IPS-18c (cell line): ENCODE results near the gene TTI1.

Experiments
- H3K4me3 ChIP-seq: 2 replicates; pipeline ENCODE4 v1.7.0; 2013; ENCODE audit warnings: low read depth, mild to moderate bottlenecking, low read length, moderate library complexity; ENCODE audit not compliant: insufficient read depth
- H3K9me3 ChIP-seq: one replicate; pipeline ENCODE4 v1.6.1; 2013; ENCODE audit warnings: mild to moderate bottlenecking, low read length, moderate library complexity; ENCODE audit not compliant: control insufficient read depth, insufficient read depth

TTI1 gene

DNA sequence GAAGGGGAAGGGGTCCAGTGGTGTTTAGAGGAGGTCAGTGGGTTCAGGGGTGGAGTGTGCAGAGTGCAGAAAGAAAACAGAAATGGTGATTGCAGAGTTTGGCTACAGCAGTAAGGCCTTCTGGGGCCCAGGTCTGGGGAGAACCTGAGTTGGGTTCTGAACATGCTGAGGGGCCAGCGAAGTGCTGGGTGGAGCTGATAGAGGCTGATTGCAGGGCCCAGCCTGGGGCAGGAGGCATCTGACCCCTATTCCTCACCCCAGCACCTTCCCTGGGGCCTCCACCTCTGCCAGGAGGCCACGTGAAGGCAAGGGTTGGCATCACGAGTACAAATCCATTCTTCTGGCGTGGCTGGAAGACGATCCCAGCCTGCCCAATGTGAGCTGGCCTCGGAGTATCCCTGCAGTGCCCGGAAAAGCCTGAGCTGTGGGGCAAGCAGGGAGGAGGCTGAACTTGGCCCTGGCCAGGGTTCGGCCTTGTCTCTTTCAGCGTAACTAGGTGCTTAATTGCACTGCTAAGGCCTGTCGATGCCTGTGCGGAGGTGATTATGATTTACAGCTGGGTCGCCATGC lies 95.0 kb downstream of the TTI1 start:
- Histone ChIP-seq H3K4me3 (no peak overlapping the region), H3K9me3 (no peaks in the 10 kb centered on the region)

GRCh38 chr20:37937686-37938085 lies 95.6 kb downstream of the TTI1 start:
- Histone ChIP-seq H3K4me3 (no peak overlapping the region), H3K9me3 (no peaks in the 10 kb centered on the region)

DNA sequence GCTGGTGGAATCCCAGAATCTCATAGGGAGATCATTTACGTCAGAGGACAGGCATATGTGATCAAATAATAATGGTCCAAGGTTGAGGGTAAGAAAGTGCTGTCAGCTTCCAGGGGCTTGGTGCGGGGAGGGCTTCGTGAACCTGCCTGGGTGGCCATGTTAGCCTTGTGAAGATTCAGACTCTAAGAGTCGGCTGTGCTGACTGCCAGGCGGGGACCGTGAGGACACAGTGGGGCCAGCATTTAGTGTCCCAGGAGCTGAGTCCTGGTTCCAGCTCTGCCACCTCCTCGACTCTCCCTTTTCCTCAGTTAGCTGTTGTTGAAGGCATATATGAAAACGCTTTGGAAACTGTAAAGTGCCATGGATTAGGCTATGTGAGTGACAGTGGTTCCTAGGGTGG lies 96.8 kb downstream of the TTI1 start:
- H3K4me3 ChIP-seq = no peak overlapping the region
- H3K9me3 ChIP-seq = no peaks in the 10 kb centered on the region

DNA sequence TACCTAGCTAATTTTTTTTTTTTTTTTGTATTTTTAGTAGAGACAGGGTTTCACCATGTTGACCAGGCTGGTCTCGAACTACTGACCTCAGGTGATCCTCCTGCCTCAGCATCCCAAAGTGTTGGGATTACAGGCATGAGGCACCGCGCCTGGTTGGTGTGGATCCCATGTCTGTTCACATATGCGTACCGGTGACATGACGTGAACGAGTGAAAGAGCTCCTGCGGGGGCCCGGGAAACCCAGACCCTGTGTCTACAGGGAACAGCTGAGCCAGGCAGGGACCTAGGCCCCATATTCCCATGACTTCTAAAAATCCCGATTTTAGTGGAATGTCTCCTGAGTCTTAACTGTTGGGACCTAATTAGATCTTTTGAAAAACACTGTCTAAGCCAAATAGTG lies 97.2 kb downstream of the TTI1 start:
- H3K9me3 ChIP-seq = no peaks in the 10 kb centered on the region
- H3K4me3 ChIP-seq = no peak overlapping the region

DNA sequence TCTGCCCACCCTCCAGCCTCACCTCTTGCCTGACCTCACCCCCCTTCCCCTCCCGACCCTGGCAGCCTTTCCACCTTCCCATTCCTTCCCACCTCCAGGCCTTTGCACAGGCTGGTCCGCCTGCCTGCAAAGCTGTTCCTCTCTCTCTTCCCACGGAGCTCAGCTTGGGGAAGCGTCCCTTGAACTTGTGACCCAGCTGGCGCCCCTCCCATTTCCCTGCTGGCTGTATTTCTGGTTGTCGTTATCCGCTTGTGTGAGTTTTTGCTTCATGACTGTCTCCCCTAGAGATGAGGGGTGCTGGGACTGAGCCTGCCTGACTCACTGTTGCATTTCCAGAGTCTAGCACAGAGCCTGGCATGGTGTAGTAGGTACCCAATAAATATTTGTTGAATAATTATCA lies 97.8 kb downstream of the TTI1 start:
- H3K4me3 ChIP-seq = no peak overlapping the region
- H3K9me3 ChIP-seq = no peaks in the 10 kb centered on the region

DNA sequence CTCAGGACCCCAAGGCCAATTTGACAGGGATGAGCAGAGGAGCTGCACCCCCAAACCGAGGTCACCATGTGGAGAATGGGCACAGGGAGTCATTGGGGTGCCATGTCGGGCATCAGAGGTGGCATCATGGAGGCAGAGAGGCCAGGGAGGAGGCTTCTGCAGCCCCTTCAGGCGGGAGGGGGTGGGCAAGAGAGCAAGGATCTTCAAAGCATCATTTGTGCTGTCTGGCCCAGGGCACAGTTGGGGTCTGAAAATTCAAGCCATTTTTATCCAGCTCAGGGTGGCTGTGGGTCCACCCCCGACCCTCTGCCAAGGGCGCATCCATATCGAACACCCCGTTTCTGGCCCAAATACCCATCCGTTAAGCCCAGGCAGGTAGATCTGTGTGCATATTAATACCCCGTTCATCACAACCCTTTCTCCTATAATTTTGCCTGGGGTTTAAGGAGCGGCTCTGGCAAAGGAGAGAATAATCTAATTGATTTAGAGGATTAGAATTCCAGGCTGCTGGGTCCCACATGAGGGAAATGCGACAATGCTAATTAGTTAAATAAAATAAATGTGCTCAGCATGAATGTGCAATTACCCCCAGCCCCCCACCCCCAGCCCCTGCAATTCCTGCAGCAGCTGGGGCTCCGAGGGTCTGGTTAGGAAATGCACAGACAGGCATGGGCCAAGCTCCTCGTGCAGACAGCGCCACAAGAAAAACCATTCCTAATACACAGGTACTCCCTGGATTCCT lies 98.5 kb downstream of the TTI1 start:
- H3K4me3 ChIP-seq = no peak overlapping the region
- no peaks in the 10 kb centered on the region for H3K9me3 ChIP-seq

- Histone ChIP-seq H3K9me3 (no peaks in the 10 kb centered on the region), H3K4me3 (no peak overlapping the region)
These were observed 99.2 kb downstream of the TTI1 start for GRCh38 chr20:37933786-37934633.
